ENCODE data around the gene PCNP.
"Not testable (repeated sequence)": the region's sequence is repeated elsewhere in the genome, so short reads cannot be mapped to it uniquely, and the experiment has no call there.

PCNP gene

DNA sequence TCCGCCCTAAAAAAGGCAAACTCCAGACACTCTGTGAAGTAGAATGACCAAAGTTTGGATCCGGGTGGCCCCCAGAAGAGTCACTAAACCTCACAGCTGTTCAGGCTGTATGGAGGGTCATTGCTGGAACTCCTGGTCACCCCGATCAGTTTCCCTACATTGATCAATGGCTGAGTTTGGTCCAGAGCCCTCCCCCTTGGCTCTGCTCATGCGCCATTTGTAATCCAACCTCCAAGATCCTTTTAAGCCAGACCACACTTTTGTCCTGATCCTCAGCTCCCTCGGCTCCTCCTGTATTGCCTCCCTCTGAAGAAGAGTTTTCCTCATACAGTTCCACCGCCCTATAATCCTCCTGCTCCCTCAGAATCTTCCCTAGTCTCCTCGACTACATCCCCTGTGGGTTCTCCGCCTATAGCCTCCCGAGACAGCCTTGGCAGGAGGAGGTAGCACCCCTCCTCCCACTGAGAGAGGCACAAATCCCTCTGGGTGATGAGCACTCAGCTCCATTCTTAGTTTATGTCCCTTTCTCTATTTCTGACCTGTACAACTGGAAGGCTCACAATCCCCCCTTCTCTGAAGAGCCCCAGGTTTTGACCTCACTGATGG lies 60.7 kb downstream of the PCNP start:
- no peak for DNase-seq

DNA sequence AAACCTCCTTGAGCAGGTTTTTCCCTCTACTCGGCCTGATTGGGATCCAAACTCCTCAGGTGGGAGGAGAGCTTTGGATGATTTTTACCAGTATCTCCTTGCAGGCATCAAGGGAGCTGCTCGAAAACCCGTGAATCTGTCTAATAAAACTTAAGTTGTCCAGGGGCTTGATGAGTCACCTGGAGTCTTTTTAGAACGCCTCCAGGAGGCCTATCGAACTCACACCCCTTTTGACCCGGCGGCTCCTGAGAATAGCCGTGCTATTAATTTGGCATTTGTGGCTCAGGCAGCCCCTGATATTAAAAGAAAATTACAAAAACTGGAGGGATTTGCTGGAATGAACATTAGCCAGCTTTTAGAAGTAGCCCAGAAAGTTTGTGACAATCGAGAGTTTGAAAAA lies 61.4 kb downstream of the PCNP start:
- no peak for DNase-seq

DNA sequence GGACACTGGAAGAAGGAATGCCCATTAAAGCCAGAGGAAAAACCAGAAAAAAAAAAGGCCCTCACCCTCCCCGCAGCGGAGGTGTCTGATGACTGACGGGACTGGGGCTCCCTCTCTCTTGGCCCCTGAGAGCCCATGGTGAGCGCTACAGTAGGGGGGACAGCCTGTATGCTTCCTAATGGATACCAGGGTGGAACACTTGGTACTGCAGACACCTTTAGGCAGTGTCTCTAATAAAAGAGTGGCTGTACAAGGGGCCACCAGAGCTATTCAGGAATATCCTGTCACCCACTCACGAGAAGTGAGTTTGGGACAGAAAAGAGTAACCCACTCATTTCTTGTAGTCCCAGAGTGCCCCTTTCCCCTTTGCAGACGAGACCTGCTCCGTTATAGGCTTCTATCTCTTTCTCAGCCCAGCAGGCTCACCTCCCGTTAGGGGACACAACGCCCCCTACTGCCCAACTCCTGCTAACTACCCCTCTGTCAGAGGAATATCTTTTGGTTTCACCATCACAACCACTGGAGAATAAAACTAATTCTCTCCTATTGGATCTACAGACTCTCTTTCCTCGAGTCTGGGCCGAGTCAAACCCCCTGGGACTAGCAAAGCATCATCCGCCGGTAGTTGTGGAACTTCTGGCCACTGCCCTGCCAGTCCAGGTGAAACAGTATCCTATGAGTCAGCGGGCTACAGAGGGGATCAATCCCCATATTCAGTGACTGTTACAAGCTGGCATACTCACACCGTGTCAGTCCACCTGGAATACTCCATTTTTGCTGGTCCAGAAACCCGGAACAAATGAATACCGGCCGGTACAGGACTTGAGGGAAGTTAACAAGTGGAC lies 62.2 kb downstream of the PCNP start:
- no peak for DNase-seq

DNA sequence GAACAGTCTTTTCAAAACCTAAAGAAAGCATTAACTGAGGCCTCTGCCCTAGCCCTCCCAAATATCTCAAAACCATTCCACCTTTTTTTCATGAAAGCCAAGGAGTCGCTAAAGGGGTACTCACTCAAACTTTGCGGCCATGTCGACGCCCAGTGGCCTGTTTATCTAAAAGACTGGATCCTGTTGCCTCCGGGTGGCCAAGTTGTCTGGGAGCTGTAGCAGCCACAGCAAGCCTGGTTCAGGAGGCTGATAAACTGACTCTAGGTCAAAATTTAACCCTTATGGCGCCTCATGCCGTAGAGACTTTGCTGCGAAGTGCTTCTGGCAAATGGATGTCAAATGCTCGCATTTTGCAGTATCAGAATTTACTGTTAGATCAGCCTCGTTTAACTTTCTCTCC lies 63.5 kb downstream of the PCNP start:
- DNase-seq: no peak

DNA sequence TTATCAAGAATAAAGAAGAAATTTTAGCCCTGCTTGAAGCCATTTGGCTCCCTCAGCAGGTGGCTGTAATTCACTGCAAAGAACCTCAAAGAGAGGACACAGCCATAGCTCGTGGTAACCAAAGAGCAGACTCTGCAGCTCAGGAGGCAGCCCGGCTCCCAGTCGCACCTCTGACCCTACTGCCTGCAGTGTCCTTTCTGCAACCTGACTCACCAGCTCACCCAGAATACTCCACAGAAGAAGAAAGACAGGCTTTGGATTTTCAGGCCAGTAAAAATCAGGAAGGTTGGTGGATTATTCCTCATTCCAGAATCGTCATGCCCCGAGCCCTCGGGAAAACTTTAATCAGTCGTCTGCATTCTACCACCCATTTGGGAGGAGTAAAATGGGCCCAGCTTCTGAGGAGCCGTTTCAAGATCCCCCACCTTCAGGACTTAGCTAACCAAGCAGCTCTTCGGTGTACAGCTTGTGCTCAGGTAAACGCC lies 64.3 kb downstream of the PCNP start:
- no peak for DNase-seq

DNA sequence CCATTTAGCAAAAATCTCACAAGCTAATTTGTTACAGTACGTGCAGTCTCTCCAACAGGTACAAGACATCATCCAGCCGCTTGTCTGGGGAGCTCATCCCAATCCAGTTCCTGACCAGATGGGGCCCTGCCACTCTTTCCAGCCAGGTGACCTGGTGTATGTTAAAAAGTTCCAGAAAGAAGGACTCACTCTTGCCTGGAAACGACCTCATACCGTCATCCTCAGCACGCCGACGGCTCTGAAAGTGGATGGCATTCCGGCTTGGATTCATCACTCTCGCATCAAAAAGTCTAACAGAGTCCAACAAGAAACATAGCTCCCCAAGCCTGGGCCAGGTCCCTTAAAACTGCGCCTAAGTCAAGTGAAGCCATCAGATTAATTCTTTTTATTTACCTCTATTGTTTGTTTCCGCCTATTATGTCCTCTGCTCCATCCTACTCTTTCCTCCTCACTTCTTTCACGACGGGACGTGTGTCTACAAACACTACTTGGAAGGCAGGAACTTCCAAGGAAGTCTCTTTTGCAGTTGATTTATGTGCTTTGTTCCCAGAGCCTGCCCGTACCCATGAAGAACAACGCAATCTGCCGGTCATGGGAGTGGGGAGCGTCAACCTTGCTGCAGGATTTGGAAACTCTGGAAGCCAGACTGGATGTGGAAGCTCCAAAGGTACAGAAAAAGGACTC lies 65.4 kb downstream of the PCNP start:
- DNase-seq: no peak

DNA sequence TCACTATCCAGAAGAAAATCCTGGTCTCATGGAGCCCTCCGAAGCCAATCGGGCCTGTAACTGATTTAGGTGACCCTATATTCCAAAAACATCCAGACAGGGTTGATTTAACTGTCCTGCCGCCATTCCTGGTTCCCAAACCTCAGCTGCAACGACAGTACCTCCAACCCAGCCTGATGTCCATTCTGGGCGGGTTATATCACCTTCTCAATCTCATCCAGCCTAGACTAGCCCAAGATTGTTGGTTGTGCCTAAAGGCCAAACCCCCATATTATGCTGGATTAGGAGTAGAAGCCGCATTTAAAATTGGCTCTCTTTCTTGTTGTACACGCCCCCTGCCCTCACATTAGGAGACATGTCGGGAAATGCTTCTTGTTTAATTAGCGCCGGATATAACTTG lies 66.3 kb downstream of the PCNP start:
- DNase-seq: no peak

DNA sequence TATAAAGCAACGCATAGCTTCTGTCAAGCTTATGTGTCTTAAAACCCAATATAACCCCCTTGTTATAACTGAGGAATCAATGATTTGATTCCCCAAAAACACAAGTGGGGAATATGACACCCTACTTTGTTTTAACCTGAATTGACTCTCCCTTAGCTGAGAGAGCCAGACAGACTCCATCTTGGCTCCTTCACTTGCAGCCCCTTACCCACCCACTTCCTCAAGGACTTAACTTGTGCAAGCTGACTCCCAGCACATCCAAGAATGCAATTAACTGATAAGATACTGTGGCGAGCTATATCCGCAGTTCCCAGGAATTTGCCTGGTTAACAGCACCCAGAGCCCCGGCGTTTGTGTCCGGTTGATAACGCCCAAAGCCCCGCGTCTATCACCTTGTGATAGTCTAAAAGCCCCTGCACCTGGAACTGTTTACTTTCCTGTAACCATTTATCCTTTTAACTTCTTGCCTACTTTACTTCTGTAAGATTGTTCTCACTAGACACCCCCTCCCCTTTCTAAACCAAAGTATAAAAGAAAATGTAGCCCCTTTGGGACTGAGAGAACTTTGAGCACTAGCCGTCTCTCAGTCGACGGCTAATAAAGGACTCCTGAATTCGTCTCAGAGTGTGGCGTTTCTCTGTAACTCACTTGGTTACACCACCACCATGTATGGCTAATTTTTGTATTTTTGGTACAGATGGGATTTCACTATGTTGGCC lies 67.6 kb downstream of the PCNP start:
- not testable (repeated sequence) for DNase-seq

DNA sequence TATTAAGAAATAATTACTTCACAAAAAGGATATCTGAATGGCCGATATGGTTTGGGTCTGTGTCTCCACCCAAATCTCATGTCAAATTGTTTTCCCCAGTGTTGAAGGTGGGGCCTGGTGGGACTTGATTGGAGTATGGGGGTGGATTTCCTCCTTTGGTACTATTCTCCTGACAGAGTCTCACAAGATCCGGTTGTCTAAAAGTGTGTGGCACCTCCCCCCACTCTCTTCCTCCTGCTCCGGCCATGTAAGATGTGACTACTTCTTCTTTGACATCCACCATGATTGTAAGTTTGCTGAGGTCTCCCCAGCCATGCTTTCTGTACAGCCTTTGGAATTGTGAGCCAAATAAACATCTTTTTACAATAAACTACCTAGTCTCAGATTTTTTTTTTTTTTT lies 68.5 kb downstream of the PCNP start:
- DNase-seq: no peak

DNA sequence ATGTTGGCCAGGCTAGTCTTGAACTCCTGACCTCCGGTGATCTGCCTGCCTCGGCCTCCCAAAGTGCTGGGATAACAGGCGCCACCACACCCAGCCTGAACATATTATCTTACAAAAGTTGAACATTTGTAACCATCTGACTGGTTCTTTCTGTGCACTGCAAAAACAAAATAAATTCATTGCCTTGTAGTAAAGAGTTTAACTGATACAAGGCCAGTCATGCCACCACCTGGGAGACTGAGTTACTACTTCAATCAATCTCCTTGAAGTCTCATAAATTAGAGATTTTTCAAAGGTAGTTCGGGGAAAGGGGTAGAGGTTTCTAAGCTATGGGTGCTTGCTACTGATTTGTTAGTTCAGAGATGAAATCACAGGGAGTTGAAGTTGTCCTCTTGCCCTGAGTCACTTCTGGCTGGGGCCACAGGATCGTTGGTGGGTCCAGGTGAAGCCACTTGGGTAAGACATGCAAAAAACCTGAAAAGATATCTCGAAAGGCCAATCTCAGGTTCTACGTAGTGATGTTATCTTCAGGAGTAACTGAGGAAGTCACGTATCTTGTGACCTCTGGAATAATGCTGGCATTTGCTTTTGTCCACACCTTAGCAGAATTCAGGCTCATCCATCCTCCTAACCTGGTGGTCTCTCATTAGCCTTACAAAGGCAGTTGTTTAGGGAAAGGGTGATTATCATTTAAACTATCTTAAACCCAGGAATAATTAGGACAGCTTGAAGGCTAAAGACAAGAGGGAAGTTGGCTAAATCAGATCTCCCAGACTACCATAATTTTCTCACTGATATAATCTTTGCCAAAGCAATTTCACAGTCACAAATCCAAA lies 69.2 kb downstream of the PCNP start:
- DNase-seq: no peak
